SK-N-SH treated with all-trans-retinoic acid at 6 μM for 48 hours (cell line): ENCODE measurements around the gene SYNE2.

ENCODE experiments used
- ATAC-seq: fragments of 200-7000 bp; cut with Tn5 transposase; 3 replicates; pipeline ENCODE4 v1.9.1; 2020; ENCODE audit warnings: mild to moderate bottlenecking, moderate library complexity
- ARNTL ChIP-seq: fragments of 450-650 bp; formaldehyde crosslinking; IDR thresholded peaks from 2 replicates; pipeline ENCODE4 v1.5.0; 2020; ENCODE audit warnings: low read depth, mild to moderate bottlenecking, moderate library complexity, borderline replicate concordance
- BACH2 ChIP-seq: fragments of 250-450 bp; sonication (Bioruptor Pico); IDR thresholded peaks from 2 replicates; pipeline ENCODE4 v1.9.0; 2021; ENCODE audit warnings: mild to moderate bottlenecking, borderline replicate concordance
- CREB5 ChIP-seq: fragments of 250-450 bp; sonication (Bioruptor Pico); IDR thresholded peaks from 2 replicates; pipeline ENCODE4 v1.5.1; 2020; ENCODE audit warnings: low read depth, mild to moderate bottlenecking, moderate library complexity
- CSDC2 ChIP-seq: fragments of 250-450 bp; sonication (Bioruptor Pico); IDR thresholded peaks from 2 replicates; pipeline ENCODE4 v1.5.0; 2020; ENCODE audit warnings: mild to moderate bottlenecking, moderate library complexity
- CSRNP3 ChIP-seq: fragments of 250-450 bp; sonication (Bioruptor Pico); IDR thresholded peaks from 2 replicates; pipeline ENCODE4 v1.5.1; 2021; ENCODE audit warnings: mild to moderate bottlenecking, moderate library complexity
- ESRRG ChIP-seq: fragments of 250-450 bp; sonication (Bioruptor Pico); IDR thresholded peaks from 2 replicates; pipeline ENCODE4 v1.6.1; 2021; ENCODE audit warnings: mild to moderate bottlenecking
- GLIS3 ChIP-seq: fragments of 250-450 bp; sonication (Bioruptor Pico); IDR thresholded peaks from 2 replicates; pipeline ENCODE4 v1.5.0; 2020; ENCODE audit warnings: mild to moderate bottlenecking, moderate library complexity
- ISL1 ChIP-seq: fragments of 250-450 bp; sonication (Bioruptor Pico); IDR thresholded peaks from 2 replicates; pipeline ENCODE4 v2.1.2; 2022; ENCODE audit warnings: mild to moderate bottlenecking, moderate library complexity
- OSR1 ChIP-seq: fragments of 250-450 bp; sonication (Bioruptor Pico); IDR thresholded peaks from 2 replicates; pipeline ENCODE4 v1.8.0; 2022; ENCODE audit warnings: moderate library complexity, mild to moderate bottlenecking, inconsistent platforms
- PATZ1 ChIP-seq: fragments of 250-450 bp; sonication (Bioruptor Pico); IDR thresholded peaks from 2 replicates; pipeline ENCODE4 v1.8.0; 2020; ENCODE audit warnings: mild to moderate bottlenecking, moderate library complexity, borderline replicate concordance
- PPARA ChIP-seq: fragments of 250-450 bp; sonication (Bioruptor Pico); IDR thresholded peaks from 2 replicates; pipeline ENCODE4 v1.5.0; 2020; ENCODE audit warnings: mild to moderate bottlenecking, borderline replicate concordance
- RARB ChIP-seq: fragments of 250-450 bp; sonication (Bioruptor Pico); IDR thresholded peaks from 2 replicates; pipeline ENCODE4 v1.8.0; 2021; ENCODE audit warnings: mild to moderate bottlenecking, moderate library complexity
- SNAI2 ChIP-seq: fragments of 250-450 bp; sonication (Bioruptor Pico); IDR thresholded peaks from 2 replicates; pipeline ENCODE4 v1.5.0; 2020; ENCODE audit warnings: mild to moderate bottlenecking, moderate library complexity
- TCF4 ChIP-seq: fragments of 250-450 bp; sonication (Bioruptor Pico); IDR thresholded peaks from 2 replicates; pipeline ENCODE4 v1.8.0; 2021; ENCODE audit warnings: mild to moderate bottlenecking, moderate library complexity, borderline replicate concordance
- TSHZ2 ChIP-seq: fragments of 250-450 bp; sonication (Bioruptor Pico); IDR thresholded peaks from 2 replicates; pipeline ENCODE4 v1.5.0; 2020; ENCODE audit warnings: mild to moderate bottlenecking, moderate library complexity
- ZC3H10 ChIP-seq: fragments of 250-450 bp; sonication (Bioruptor Pico); IDR thresholded peaks from 2 replicates; pipeline ENCODE4 v1.5.1; 2021; ENCODE audit warnings: mild to moderate bottlenecking, moderate library complexity
- ZFP3 ChIP-seq: fragments of 250-450 bp; sonication (Bioruptor Pico); IDR thresholded peaks from 2 replicates; pipeline ENCODE4 v1.5.0; 2020; ENCODE audit warnings: mild to moderate bottlenecking, moderate library complexity
- ZFP30 ChIP-seq: fragments of 450-650 bp; formaldehyde crosslinking; IDR thresholded peaks from 2 replicates; pipeline ENCODE4 v1.5.0; 2022; ENCODE audit warnings: mild to moderate bottlenecking, moderate library complexity
- ZNF565 ChIP-seq: fragments of 450-650 bp; formaldehyde crosslinking; conservative IDR thresholded peaks from 2 replicates; pipeline ENCODE4 v1.5.0; 2020; ENCODE audit warnings: low read depth, mild to moderate bottlenecking, moderate library complexity
- ZNF70 ChIP-seq: fragments of 450-650 bp; formaldehyde crosslinking; IDR thresholded peaks from 2 replicates; pipeline ENCODE4 v1.5.0; 2020; ENCODE audit warnings: mild to moderate bottlenecking, moderate library complexity

SYNE2 gene

GRCh38 chr14:64187331-64187730 lies 334.5 kb downstream of the SYNE2 start:
- TF ChIP-seq ZNF565 (CRISPR knock-in tag), result no peak
- TF ChIP-seq TCF4 (CRISPR knock-in tag), result no peak
- TF ChIP-seq SNAI2, result no peak
- TF ChIP-seq PATZ1 (CRISPR knock-in tag), result no peak
- TF ChIP-seq RARB (CRISPR knock-in tag), result no peak
- no peak for TF ChIP-seq ZFP3
- TF ChIP-seq CSDC2 (CRISPR knock-in tag), result no peak
- ATAC-seq, result no peak

GRCh38 chr14:64190974-64191502 lies 338.2 kb downstream of the SYNE2 start:
- ATAC-seq, result no peak

GRCh38 chr14:64191756-64192155 lies 339.0 kb downstream of the SYNE2 start:
- TF ChIP-seq CREB5 (CRISPR knock-in tag), result no peak
- TF ChIP-seq PPARA, result no peak
- TF ChIP-seq BACH2 (CRISPR knock-in tag), result no peak
- no peak for TF ChIP-seq OSR1 (CRISPR knock-in tag)
- TF ChIP-seq ZNF565 (CRISPR knock-in tag), result no peak
- no peak for TF ChIP-seq ZC3H10
- TF ChIP-seq TSHZ2 (CRISPR knock-in tag), result no peak
- no peak for TF ChIP-seq SNAI2
- TF ChIP-seq CSDC2 (CRISPR knock-in tag), result no peak
- no peak for TF ChIP-seq CSRNP3 (CRISPR knock-in tag)
- TF ChIP-seq ARNTL, result no peak
- TF ChIP-seq ISL1 (CRISPR knock-in tag), result no peak
- no peak for TF ChIP-seq ESRRG (CRISPR knock-in tag)
- TF ChIP-seq GLIS3 (CRISPR knock-in tag), result no peak
- TF ChIP-seq ZFP30 (CRISPR knock-in tag), result no peak
- no peak for TF ChIP-seq ZFP3
- no peak for TF ChIP-seq TCF4 (CRISPR knock-in tag)
- no peak for TF ChIP-seq ZNF70 (CRISPR knock-in tag)
- no peak; the same call in 2 of the 3 replicates for ATAC-seq

More at GRCh38 chr14:64190974-64191502, 338.2 kb downstream of the SYNE2 start:
- TF ChIP-seq PATZ1 (CRISPR knock-in tag) (no peak), ZFP30 (CRISPR knock-in tag) (no peak), TSHZ2 (CRISPR knock-in tag) (no peak)
- TF ChIP-seq, all 23 proteins: peak for 0
